B cell (primary cell): ENCODE results near the gene RECQL. TPM values are rescaled to one million over a fixed set of nuclear protein-coding genes. Genes with fewer than 3 reads are reported as not detected.

Experiments used
- ATAC-seq: fragments of 200-7000 bp; cut with Tn5 transposase; one replicate; pipeline ENCODE4 v1.10.0; 2021; ENCODE audit warnings: low read depth, mild to moderate bottlenecking, moderate number of reproducible peaks, moderate library complexity
- CTCF ChIA-PET: fragments of 350-600 bp; sonication (Branson Sonifier 250); formaldehyde crosslinking; loops from one replicate; lab custom pipeline; 2021; ENCODE audit warnings: antibody characterized with exemption, inconsistent platforms; lab: Charles Lee
- POLR2A ChIA-PET: fragments of 350-600 bp; sonication (Branson Sonifier 250); formaldehyde crosslinking; loops from one replicate; lab custom pipeline; 2021; ENCODE audit warnings: antibody characterized with exemption; lab: Charles Lee
- DNase-seq: peaks from one replicate; pipeline ENCODE4 v3.0.0; 2013
- H2AFZ ChIP-seq: 2 replicates; pipeline ENCODE4 v1.6.1; 2012; ENCODE audit warnings: mild to moderate bottlenecking, low read depth, low read length; ENCODE audit not compliant: insufficient read depth, poor library complexity, severe bottlenecking
- H3K27ac ChIP-seq, 2 donors: 1 replicate in 1 of 2; 2 replicates in 1 of 2; pipeline ENCODE4 v1.5.1; 2012 to 2013; ENCODE audit warnings: low read length in 2 of 2, mild to moderate bottlenecking in 2 of 2, moderate library complexity in 1 of 2
- H3K27me3 ChIP-seq, 4 experiments: fragments of 200-600 bp in 1 of 4; sonication (generic) in 1 of 4; replicated peaks in 1 of 4; 1 replicate in 2 of 4; 2 replicates in 2 of 4; pipeline versions ENCODE4 v1.6.1 to v1.7.0; 2013 to 2016; ENCODE audit warnings: low read length in 3 of 4, mild to moderate bottlenecking in 2 of 4, mixed read lengths in 1 of 4, moderate library complexity in 1 of 4; ENCODE audit not compliant: insufficient read depth in 4 of 4, control insufficient read depth in 3 of 4; ENCODE audit errors: control extremely low read depth in 1 of 4
- H3K36me3 ChIP-seq, 2 experiments: replicated peaks in 1 of 2; 1 replicate in 1 of 2; 2 replicates in 1 of 2; pipeline versions ENCODE4 v1.6.1 to v1.7.1; 2013; ENCODE audit warnings: low read length in 1 of 2; ENCODE audit not compliant: insufficient read depth in 2 of 2, control insufficient read depth in 1 of 2; ENCODE audit errors: control extremely low read depth in 1 of 2, extremely low read depth in 1 of 2
- H3K4me1 ChIP-seq, 2 donors: fragments of 200-600 bp in 1 of 2; sonication (generic) in 1 of 2; 1 replicate in 1 of 2; 2 replicates in 1 of 2; pipeline versions ENCODE4 v1.5.1 to v1.6.1; 2013 to 2017; ENCODE audit warnings: low read length in 2 of 2; ENCODE audit not compliant: control insufficient read depth in 2 of 2, insufficient read depth in 2 of 2
- H3K4me2 ChIP-seq: replicated peaks from 2 replicates; pipeline ENCODE3; 2012; ENCODE audit warnings: mild to moderate bottlenecking, low read depth, low read length; ENCODE audit not compliant: poor library complexity, severe bottlenecking
- H3K4me3 ChIP-seq, 5 experiments: fragments of 200-600 bp in 1 of 5; sonication (generic) in 1 of 5; 1 replicate in 3 of 5; 2 replicates in 2 of 5; pipeline versions ENCODE4 v1.5.1 to v1.7.0; 2011 to 2016; ENCODE audit warnings: low read length in 4 of 5, mild to moderate bottlenecking in 4 of 5, low read depth in 2 of 5, control low read depth in 1 of 5, moderate library complexity in 1 of 5; ENCODE audit not compliant: insufficient read depth in 1 of 5; ENCODE audit errors: control extremely low read depth in 1 of 5, extremely low read depth in 1 of 5
- H3K79me2 ChIP-seq: fragments of 200-600 bp; sonication (generic); one replicate; pipeline ENCODE4 v1.6.0; 2016; ENCODE audit warnings: low read length; ENCODE audit not compliant: control insufficient read depth, insufficient read depth
- H3K9ac ChIP-seq: fragments of 200-600 bp; sonication (generic); 2 replicates; pipeline ENCODE4 v1.6.1; 2017; ENCODE audit warnings: mild to moderate bottlenecking, low read length, moderate library complexity
- H3K9me3 ChIP-seq, 3 donors: one replicate each; pipeline versions ENCODE4 v1.6.1 to v1.7.1; 2013; ENCODE audit warnings: low read length in 2 of 3; ENCODE audit not compliant: control insufficient read depth in 2 of 3, insufficient read depth in 1 of 3; ENCODE audit errors: control extremely low read depth in 1 of 3
- H4K20me1 ChIP-seq: 2 replicates; pipeline ENCODE4 v1.6.0; 2012; ENCODE audit warnings: mild to moderate bottlenecking, low read length; ENCODE audit not compliant: insufficient read depth, control insufficient read depth, poor library complexity, severe bottlenecking
- H3K27ac Mint-ChIP-seq: one replicate; pipeline ENCODE4 v1.8.0; 2021; ENCODE audit warnings: mixed read lengths
- H3K27me3 Mint-ChIP-seq: one replicate; pipeline ENCODE4 v1.8.0; 2021; ENCODE audit warnings: mixed read lengths
- H3K4me1 Mint-ChIP-seq: one replicate; pipeline ENCODE4 v1.8.0; 2021; ENCODE audit warnings: mixed read lengths
- H3K4me3 Mint-ChIP-seq: one replicate; pipeline ENCODE4 v1.8.0; 2021; ENCODE audit warnings: mixed read lengths
- H3K9me3 Mint-ChIP-seq: one replicate; pipeline ENCODE4 v1.8.0; 2022; ENCODE audit warnings: mixed read lengths; ENCODE audit not compliant: insufficient read depth
- EZH2 ChIP-seq: IDR thresholded peaks from 2 replicates; pipeline ENCODE4 v1.6.1; 2012; ENCODE audit warnings: borderline replicate concordance, low read depth, mild to moderate bottlenecking, moderate library complexity, low read length; ENCODE audit not compliant: insufficient read depth, poor library complexity, severe bottlenecking
- WGBS: methylation state at CpG from one replicate; pipeline ENCODE4 v1.1.5; 2013; ENCODE audit warnings: missing lambda C conversion rate; ENCODE audit not compliant: insufficient coverage; 5-methylcytosine and 5-hydroxymethylcytosine counted together
- intact Hi-C: fragments of 100-400 bp; cut with micrococcal nuclease; formaldehyde crosslinking; loops from one replicate; pipeline ENCODE4 v1.10.0; 2022
- polyA plus RNA-seq: library from polyadenylated mRNA; depleted of rRNA; stranded (reverse); fragments of >200 nt; gene quantifications from 2 replicates; pipeline ENCODE4 v1.2.3, GENCODE V29; 2012
- total RNA-seq, 2 donors: library from RNA; stranded (reverse); fragments of 120-200 nt in 1 of 2; gene quantifications; 1 replicate in 1 of 2; 2 replicates in 1 of 2; pipeline versions ENCODE4 v1.2.3 to v1.2.4, GENCODE V29; 2013 to 2022
- TF ChIP-seq, protein P1 (sequence below): fragments of 200-600 bp; IDR thresholded peaks from one replicate; pipeline ENCODE4 v1.8.0; 2022; ENCODE audit warnings: antibody characterized with exemption, mild to moderate bottlenecking

The RECQL gene
- total and polyA plus RNA-seq, 2 donors (not counting 1 experiment from before 2014, with no cell fraction given): 13.9 to 54.8 TPM

DNA sequence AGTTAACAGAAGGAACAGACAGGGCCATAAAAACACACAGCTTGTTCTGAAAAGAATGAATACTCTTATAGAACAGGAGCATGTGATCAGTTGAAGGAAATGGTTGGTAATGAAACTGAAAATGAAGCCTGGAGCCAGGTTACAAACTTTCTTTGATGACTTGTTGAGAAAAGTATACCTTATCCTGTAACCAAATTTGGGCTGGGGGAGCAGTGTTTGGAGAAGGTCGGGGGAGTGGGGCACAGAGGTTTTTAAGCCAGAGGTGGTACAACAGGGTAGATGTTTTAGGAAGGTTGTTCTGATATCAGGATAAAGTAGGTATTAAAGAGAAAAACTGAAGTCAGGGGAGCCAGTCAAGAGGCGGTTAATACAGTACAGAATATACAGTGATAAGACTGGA lies 8.3 kb upstream of the RECQL start:
- ATAC-seq (peak; percentile 24), DNase-seq (peak; percentile 59)
- Histone ChIP-seq H3K27me3 (no peaks in the 10 kb centered on the region), H3K4me2 (peak overlapping the region; percentile 60), H3K9me3 (no peaks in the 10 kb centered on the region), H3K9ac (peak overlapping the region; percentile 41), H4K20me1 (peaks cover 8% of the 10 kb centered on the region), H3K4me1 (peaks cover 8 to 12% of the 10 kb centered on the region in 2 donors), H3K79me2 (peaks cover 12% of the 10 kb centered on the region), H2AFZ (peak overlapping the region; percentile 70), H3K36me3 (peaks cover 4 to 35% of the 10 kb centered on the region in 2 experiments), H3K27ac (peak overlapping the region; percentile 29 to 71), H3K4me3 (peak overlapping the region in 1 of 5 experiments; percentile 51)
- Mint-ChIP-seq H3K27me3 (no peaks in the 10 kb centered on the region), H3K27ac (peak overlapping the region; percentile 57), H3K9me3 (no peaks in the 10 kb centered on the region), H3K4me1 (peaks cover 21% of the 10 kb centered on the region), H3K4me3 (peak overlapping the region; percentile 71)
- CTCF ChIA-PET: no interaction called here
- WGBS: 36% methylated on average over 2 of the region's 2 CpGs
- POLR2A ChIA-PET: no interaction called here
- TF ChIP-seq, protein P1, sequence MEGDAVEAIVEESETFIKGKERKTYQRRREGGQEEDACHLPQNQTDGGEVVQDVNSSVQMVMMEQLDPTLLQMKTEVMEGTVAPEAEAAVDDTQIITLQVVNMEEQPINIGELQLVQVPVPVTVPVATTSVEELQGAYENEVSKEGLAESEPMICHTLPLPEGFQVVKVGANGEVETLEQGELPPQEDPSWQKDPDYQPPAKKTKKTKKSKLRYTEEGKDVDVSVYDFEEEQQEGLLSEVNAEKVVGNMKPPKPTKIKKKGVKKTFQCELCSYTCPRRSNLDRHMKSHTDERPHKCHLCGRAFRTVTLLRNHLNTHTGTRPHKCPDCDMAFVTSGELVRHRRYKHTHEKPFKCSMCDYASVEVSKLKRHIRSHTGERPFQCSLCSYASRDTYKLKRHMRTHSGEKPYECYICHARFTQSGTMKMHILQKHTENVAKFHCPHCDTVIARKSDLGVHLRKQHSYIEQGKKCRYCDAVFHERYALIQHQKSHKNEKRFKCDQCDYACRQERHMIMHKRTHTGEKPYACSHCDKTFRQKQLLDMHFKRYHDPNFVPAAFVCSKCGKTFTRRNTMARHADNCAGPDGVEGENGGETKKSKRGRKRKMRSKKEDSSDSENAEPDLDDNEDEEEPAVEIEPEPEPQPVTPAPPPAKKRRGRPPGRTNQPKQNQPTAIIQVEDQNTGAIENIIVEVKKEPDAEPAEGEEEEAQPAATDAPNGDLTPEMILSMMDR: no peak
- no peak for TF ChIP-seq EZH2
- intact Hi-C loops: no loop called here

- H3K9me3 Mint-ChIP-seq: no peaks in the 10 kb centered on the region
- no peak overlapping the region for H3K4me3 ChIP-seq
- intact Hi-C loops: no loop called here
- no peak for DNase-seq
- H3K27me3 Mint-ChIP-seq: no peaks in the 10 kb centered on the region
- H3K27ac Mint-ChIP-seq: no peak overlapping the region
- ATAC-seq: no peak
- peaks cover 34% of the 10 kb centered on the region for H3K4me1 Mint-ChIP-seq
- H3K27ac ChIP-seq: no peak overlapping the region
- ChIA-PET POLR2A (no interaction called here), CTCF (no interaction called here)
- peaks cover 31% of the 10 kb centered on the region for H3K79me2 ChIP-seq
- WGBS: no CpG with 5 or more reads among the region's 2 CpGs
- H4K20me1 ChIP-seq: peaks cover 8% of the 10 kb centered on the region
- peaks cover 4 to 22% of the 10 kb centered on the region in 2 experiments for H3K36me3 ChIP-seq
- TF ChIP-seq EZH2: no peak
- TF ChIP-seq, protein P1: no peak
- H3K4me2 ChIP-seq: no peak overlapping the region
- peaks cover 13 to 17% of the 10 kb centered on the region in 2 donors for H3K4me1 ChIP-seq
- no peak overlapping the region for H3K9ac ChIP-seq
- no peak overlapping the region for H3K4me3 Mint-ChIP-seq
- no peaks in the 10 kb centered on the region for H3K9me3 ChIP-seq
- H2AFZ ChIP-seq: no peak overlapping the region
- no peaks in the 10 kb centered on the region for H3K27me3 ChIP-seq
These were observed 6.4 kb upstream of the RECQL start for GRCh38 chr12:21507849-21508248.
